ENCODE data around the gene CYP26A1. TPM values are rescaled to one million over a fixed set of nuclear protein-coding genes. Genes with fewer than 3 reads are reported as not detected.

The CYP26A1 gene
- total and polyA plus RNA-seq, 2 experiments from 2014 or later = 1.2 to 1.8 TPM

GRCh38 chr10:93103953-93104352, 30.3 kb downstream of the CYP26A1 start (continued):
- no peak for TF ChIP-seq ZNF462 (CRISPR knock-in tag; IDR thresholded peaks at IDR 0.05)
- TF ChIP-seq ZNF114 (CRISPR knock-in tag; IDR thresholded peaks at IDR 0.05) = no peak
- TF ChIP-seq CREB1 (CRISPR knock-in tag; IDR thresholded peaks at IDR 0.05; ENCODE audit: low read depth) = no peak

- Mint-ChIP-seq H3K27ac (no peak overlapping the region), H3K36me3 (ENCODE audit: low read depth) (peaks cover 3% of the 10 kb centered on the region; the same call in 2 of the 3 replicates), H3K27me3 (ENCODE audit: insufficient read depth, low read depth, poor library complexity) (peaks cover 7% of the 10 kb centered on the region), H3K9me3 (peaks cover 19% of the 10 kb centered on the region; the same call in 2 of the 3 replicates), H3K4me3 (no peak overlapping the region), H3K4me1 (peaks cover 16% of the 10 kb centered on the region)
- Histone ChIP-seq H4K20me1 (replicated peaks; ENCODE audit: insufficient read depth) (no peaks in the 10 kb centered on the region), H3K27ac (ENCODE audit: low read depth) (no peak overlapping the region), H3K4me1 (ENCODE audit: insufficient read depth) (no peaks in the 10 kb centered on the region), H3K9me2 (ENCODE audit: insufficient read depth) (no peaks in the 10 kb centered on the region), H3K4me3 (no peak overlapping the region), H2AFZ (peak overlapping the region; percentile 49; the same call in 1 of the 2 replicates), H3F3A (replicated peaks; ENCODE audit: low read depth) (no peaks in the 10 kb centered on the region), H3K36me3 (ENCODE audit: insufficient read depth) (no peaks in the 10 kb centered on the region), H3K79me2 (replicated peaks; ENCODE audit: insufficient read depth) (no peaks in the 10 kb centered on the region), H3K4me2 (no peak overlapping the region), H3K27me3 (ENCODE audit: insufficient read depth) (no peaks in the 10 kb centered on the region)
- DNase-seq (ENCODE audit: low spot score) (no peak), ATAC-seq (no peak)
- TF ChIP-seq EZH2phosphoT487 (IDR thresholded peaks at IDR 0.05; ENCODE audit: unreplicated experiment) = no peak
- TF ChIP-seq ETS1 (IDR thresholded peaks at IDR 0.05) = no peak
- TF ChIP-seq REST (IDR thresholded peaks at IDR 0.05; ENCODE audit: unreplicated experiment) = no peak
- no peak for TF ChIP-seq EZH2 (IDR thresholded peaks at IDR 0.05; ENCODE audit: low read depth, unreplicated experiment)
Measured at GRCh38 chr10:93106631-93107072, 33.0 kb downstream of the CYP26A1 start.

Data from GM23338 (cell line).